Adipocyte (in vitro differentiated cells): ENCODE results near the gene RSRC1.

ENCODE experiments used
- DNase-seq: peaks from one replicate; pipeline ENCODE4 v3.0.0-alpha.2; 2015; ENCODE audit warnings: low read depth
- H3K27me3 ChIP-seq: replicated peaks from 2 replicates; pipeline ENCODE4 v1.7.0; 2013; ENCODE audit warnings: mild to moderate bottlenecking, low read length, moderate library complexity; ENCODE audit not compliant: control insufficient read depth, insufficient read depth
- H3K36me3 ChIP-seq: 2 replicates; pipeline ENCODE4 v1.7.0; 2013; ENCODE audit warnings: low read length, mild to moderate bottlenecking, moderate library complexity; ENCODE audit not compliant: control insufficient read depth, insufficient read depth, severe bottlenecking
- H3K4me1 ChIP-seq: 2 replicates; pipeline ENCODE4 v1.7.0; 2013; ENCODE audit warnings: mild to moderate bottlenecking, low read length, moderate library complexity; ENCODE audit not compliant: control insufficient read depth, insufficient read depth
- H3K4me3 ChIP-seq: 2 replicates; pipeline ENCODE4 v1.7.0; 2013; ENCODE audit warnings: mild to moderate bottlenecking, low read length, moderate library complexity
- H3K9ac ChIP-seq: 2 replicates; pipeline ENCODE4 v1.7.0; 2013; ENCODE audit warnings: mild to moderate bottlenecking, low read length, moderate library complexity
- H3K9me3 ChIP-seq: 2 replicates; pipeline ENCODE4 v1.7.0; 2013; ENCODE audit warnings: mild to moderate bottlenecking, low read length, moderate library complexity; ENCODE audit not compliant: control insufficient read depth

Gene RSRC1

DNA sequence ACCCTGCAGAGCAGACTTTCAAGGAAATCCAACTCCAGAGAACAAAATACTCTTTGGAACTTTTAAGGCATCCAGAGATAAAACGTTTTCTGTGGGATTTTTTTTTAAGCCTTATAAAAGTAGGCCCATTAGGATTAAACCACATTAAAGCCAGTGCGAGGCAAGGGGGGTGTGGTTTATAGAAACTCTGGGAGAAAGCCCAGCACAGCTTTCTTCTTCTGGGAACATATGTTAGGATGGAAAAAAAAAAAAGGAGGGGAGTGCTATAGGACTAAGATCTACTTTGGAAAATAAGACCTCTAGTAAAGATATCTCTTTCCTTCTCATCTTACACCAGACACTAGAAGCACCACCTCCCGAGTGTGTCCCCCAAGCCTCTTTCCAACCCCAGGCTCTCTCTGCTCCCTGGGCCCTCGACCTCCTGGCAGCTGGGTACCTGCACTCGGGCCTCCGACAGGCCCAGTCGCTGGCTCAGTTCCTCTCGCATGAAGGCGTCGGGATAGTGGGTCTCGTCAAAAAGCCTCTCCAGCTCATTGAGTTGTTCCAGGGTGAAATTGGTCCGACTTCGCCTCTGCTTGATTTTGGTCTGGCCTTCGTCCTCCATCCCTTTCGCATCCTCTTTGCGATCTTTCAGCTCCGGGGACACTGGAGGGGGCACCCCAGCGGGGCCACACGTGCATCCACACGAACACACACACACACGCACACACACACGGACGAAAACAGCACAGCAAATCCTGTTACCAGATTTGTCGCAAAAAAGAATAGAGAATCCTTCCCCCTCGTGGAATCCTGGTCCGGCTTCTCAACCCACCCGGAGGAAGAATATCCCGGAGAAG is 7.4 kb upstream of the RSRC1 start:
- Histone ChIP-seq H3K27me3 (no peaks in the 10 kb centered on the region), H3K9me3 (no peaks in the 10 kb centered on the region), H3K9ac (peak overlapping the region; percentile 85), H3K36me3 (peaks cover 31% of the 10 kb centered on the region), H3K4me1 (peaks cover 22% of the 10 kb centered on the region), H3K4me3 (peak overlapping the region; percentile 90)
- DNase-seq: no peak

DNA sequence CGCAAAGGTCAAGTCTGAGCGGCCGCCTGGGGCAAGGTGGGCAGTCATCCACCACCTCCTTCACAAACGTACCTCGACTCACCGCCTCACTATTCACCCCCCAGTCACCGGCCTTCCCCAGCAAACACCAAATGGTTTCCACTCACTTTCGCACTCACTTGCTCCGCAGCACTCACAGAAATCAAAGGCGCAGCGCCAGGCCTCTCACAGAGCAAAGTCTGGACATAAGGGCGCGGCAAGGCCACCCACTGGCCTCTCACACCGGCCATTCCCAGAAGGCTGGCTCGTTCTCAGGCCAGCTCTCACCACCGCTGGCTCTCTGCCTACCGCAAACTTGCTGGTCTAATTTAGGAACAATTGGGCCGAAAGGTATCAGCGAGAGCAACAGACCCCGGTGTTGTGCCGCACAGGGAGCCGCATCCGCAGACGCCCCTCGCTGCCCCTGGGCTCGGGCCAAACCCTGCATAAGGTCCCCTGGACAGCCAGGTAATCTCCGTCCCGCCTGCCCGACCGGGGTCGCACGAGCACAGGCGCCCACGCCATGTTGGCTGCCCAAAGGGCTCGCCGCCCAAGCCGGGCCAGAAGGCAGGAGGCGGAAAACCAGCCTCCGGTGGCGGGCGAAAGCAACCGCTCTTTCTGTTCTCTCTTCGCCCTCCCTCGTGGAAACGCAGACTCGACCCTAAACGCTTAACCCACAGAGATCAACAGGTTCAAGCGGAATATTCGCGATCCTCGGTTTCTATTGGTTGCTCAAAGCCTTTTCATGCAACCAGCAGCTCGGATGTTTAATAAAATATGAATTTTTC is 6.6 kb upstream of the RSRC1 start:
- H3K36me3 ChIP-seq: peaks cover 23% of the 10 kb centered on the region
- no peaks in the 10 kb centered on the region for H3K27me3 ChIP-seq
- DNase-seq: no peak
- H3K4me3 ChIP-seq: peak overlapping the region; percentile 90
- peaks cover 22% of the 10 kb centered on the region for H3K4me1 ChIP-seq
- H3K9me3 ChIP-seq: no peaks in the 10 kb centered on the region
- H3K9ac ChIP-seq: peak overlapping the region; percentile 85

GRCh38 chr3:158103887-158104327 is 6.0 kb upstream of the RSRC1 start:
- peak overlapping the region; percentile 90 for H3K4me3 ChIP-seq
- H3K36me3 ChIP-seq: peaks cover 18% of the 10 kb centered on the region
- H3K9ac ChIP-seq: peak overlapping the region; percentile 85
- no peak for DNase-seq
- H3K9me3 ChIP-seq: no peaks in the 10 kb centered on the region
- H3K4me1 ChIP-seq: peaks cover 22% of the 10 kb centered on the region
- H3K27me3 ChIP-seq: no peaks in the 10 kb centered on the region

- H3K4me3 ChIP-seq: peak overlapping the region; percentile 90
- H3K27me3 ChIP-seq: no peaks in the 10 kb centered on the region
- DNase-seq: no peak
- H3K9me3 ChIP-seq: no peaks in the 10 kb centered on the region
- H3K4me1 ChIP-seq: peaks cover 22% of the 10 kb centered on the region
- peak overlapping the region; percentile 85 for H3K9ac ChIP-seq
- peaks cover 12% of the 10 kb centered on the region for H3K36me3 ChIP-seq
Measured at GRCh38 chr3:158104431-158104921, 5.4 kb upstream of the RSRC1 start.

DNA sequence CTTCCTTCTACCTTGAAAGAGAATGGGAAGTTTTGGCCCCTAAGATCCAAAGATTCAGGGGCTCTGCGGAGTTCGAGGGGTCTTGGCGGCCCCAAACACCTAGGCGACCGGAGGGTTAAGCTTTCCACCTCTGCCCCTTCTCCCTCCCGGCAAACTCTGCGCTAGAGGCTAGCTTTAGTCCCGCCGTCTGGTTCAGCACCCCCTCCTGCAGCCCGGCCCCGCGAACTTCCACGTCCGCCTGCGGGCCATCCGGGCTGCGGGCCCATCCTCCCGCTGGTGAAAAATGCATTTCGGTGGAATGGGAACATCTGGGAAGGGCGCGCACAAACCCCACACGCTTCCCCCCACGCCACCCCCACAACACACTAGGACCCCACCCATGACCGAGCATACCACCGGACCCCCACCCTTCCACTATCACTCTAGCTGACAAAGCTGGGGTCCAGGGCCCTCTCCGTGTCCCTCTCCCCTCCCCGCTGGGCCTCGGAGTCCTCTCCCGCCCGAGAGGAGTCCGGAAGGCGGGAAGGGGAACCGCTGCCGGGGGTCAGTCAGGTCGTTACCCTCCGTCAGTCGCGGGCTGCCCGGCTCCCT is 4.7 kb upstream of the RSRC1 start:
- peak overlapping the region; percentile 90 for H3K4me3 ChIP-seq
- H3K9ac ChIP-seq: peak overlapping the region; percentile 85
- peaks cover 22% of the 10 kb centered on the region for H3K4me1 ChIP-seq
- peak; percentile 89 for DNase-seq
- peaks cover 7% of the 10 kb centered on the region for H3K36me3 ChIP-seq
- H3K9me3 ChIP-seq: no peaks in the 10 kb centered on the region
- H3K27me3 ChIP-seq: no peaks in the 10 kb centered on the region

DNA sequence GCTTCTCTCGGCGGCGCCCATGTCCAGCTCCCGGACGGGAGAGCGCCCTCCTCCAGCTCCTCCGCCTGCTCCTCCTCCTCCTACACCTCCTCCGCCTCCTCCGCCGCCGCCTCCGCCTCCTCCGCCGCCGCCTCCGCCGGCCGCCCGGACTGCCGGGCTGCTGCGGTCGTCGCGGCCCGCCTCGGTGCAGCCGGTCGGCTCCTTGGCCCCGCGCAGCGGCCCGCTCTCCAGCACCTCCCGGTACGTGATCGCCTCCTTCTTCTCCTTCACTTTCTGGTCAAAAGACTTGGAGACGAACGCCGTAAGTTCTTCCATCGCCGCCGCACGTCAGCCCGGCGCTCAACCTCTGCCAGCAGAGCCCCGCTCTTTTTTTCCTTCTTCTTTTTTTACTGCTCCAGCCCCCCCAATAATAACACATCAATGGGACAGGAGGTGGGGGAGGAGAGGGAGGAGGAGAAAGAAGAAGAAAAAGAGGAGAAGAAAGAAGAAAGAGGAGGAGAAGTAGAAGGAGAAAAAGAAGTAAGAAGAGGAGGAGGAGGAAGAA is 4.1 kb upstream of the RSRC1 start:
- no peaks in the 10 kb centered on the region for H3K9me3 ChIP-seq
- H3K9ac ChIP-seq: peak overlapping the region; percentile 85
- H3K4me3 ChIP-seq: peak overlapping the region; percentile 90
- peaks cover 7% of the 10 kb centered on the region for H3K36me3 ChIP-seq
- H3K27me3 ChIP-seq: no peaks in the 10 kb centered on the region
- H3K4me1 ChIP-seq: peaks cover 22% of the 10 kb centered on the region
- DNase-seq: peak; percentile 82

- Histone ChIP-seq H3K27me3 (no peaks in the 10 kb centered on the region), H3K4me3 (peak overlapping the region; percentile 90), H3K9ac (peak overlapping the region; percentile 85), H3K36me3 (no peaks in the 10 kb centered on the region), H3K9me3 (no peaks in the 10 kb centered on the region), H3K4me1 (peaks cover 28% of the 10 kb centered on the region)
- DNase-seq: peak; percentile 61
Measured at GRCh38 chr3:158106766-158107471, 3.0 kb upstream of the RSRC1 start.

DNA sequence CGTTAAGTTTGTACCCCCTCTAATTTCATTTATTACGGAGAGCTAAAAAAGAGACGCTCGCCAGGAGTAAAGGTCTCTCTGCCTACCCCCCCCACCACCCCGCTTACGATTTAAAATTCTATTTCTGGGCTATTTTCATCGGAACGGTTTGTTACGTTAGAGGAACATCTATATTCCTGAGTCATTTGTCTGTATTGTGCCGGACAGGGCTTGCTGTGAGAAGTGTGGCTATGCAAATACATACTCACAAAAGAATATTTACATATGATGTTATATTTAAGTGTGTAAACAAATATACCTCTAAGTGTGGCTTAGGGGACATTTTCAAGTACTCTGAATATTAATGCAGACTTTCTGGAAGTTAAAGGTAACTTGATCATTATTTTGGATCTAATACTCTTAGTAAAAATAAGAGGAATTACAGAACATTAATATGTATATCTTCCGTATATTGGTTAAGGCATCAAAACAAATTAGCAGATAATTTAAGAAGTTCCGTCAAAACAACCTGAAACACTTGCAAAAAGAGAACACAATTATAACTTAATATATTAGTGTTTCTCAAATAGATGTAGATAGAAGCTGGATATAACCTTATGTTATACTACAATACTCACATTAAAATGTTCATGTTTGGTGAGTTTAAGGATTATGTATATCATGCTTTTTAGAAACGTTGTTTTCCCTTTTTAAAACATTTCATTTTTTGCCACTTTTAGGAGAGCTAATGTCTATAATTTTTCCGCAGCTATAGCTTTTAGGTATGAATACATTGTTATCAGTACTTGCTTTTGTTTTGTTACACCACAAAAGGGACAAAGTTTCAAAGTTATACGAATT is 2.1 kb upstream of the RSRC1 start:
- Histone ChIP-seq H3K9ac (no peak overlapping the region), H3K27me3 (no peaks in the 10 kb centered on the region), H3K36me3 (no peaks in the 10 kb centered on the region), H3K4me3 (peak overlapping the region; percentile 90), H3K4me1 (peaks cover 24% of the 10 kb centered on the region), H3K9me3 (no peaks in the 10 kb centered on the region)
- no peak for DNase-seq

- peak; percentile 45 for DNase-seq
- peaks cover 3% of the 10 kb centered on the region for H3K9me3 ChIP-seq
- H3K4me3 ChIP-seq: no peak overlapping the region
- H3K4me1 ChIP-seq: peaks cover 24% of the 10 kb centered on the region
- H3K36me3 ChIP-seq: no peaks in the 10 kb centered on the region
- H3K27me3 ChIP-seq: no peaks in the 10 kb centered on the region
- no peak overlapping the region for H3K9ac ChIP-seq
Measured at GRCh38 chr3:158108445-158108985, 1.4 kb upstream of the RSRC1 start.
